ENCODE results near the gene DGKG. TPM values are rescaled to one million over a fixed set of nuclear protein-coding genes. Genes with fewer than 3 reads are reported as not detected.

Gene DGKG
- total RNA-seq, 1 experiment from 2014 or later: 26.1 TPM

DNA sequence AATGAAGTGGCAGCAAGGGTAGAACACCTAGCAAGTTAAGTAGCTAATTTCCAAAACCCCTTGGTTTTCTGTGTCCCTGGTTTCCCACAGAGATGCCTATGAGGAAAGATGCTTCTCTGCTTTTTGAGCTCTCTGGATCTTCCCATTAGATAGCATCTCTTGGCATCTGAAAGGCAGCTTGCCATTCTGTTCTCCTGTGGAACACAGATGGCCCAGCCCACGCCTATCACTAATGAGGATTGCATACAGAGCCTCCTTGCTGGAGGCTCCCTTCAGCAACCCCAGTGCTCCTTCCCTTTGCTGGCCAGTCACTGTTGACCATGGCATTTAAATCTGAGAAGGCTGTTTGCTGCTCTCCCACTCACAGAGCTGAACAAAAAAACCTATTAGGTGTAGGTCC is 218.8 kb downstream of the DGKG start:
- no peak for DNase-seq (ENCODE audit: low spot score)

DNA sequence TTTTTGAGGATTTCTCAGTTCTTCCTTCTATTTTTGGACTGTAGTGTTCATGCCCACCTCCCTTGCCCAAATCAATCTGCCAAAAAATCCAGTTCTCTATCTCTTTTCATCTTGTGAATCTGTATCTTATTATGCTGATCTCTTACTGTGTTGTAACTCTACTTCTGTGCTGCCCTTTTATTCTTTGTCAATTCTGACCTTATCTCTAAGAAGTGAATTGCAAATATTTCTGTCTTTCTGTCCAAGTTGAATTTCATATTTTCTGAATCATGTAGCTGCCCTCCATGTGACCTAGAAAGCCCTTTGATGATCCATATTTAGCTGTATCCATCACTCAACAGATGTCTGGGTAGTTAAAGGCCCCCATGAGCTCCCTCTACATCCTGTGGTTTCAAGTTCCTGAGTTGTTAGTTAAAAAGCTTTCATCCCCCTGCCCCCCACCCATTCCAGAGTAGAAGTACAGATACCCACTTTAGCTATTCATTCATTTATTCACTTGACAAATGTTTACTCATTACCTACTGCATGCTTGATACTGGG is 219.6 kb downstream of the DGKG start:
- no peak for DNase-seq (ENCODE audit: low spot score)

- DNase-seq (ENCODE audit: low spot score): no peak
Observed at GRCh38 chr3:186141790-186142189, 220.2 kb downstream of the DGKG start.

DNA sequence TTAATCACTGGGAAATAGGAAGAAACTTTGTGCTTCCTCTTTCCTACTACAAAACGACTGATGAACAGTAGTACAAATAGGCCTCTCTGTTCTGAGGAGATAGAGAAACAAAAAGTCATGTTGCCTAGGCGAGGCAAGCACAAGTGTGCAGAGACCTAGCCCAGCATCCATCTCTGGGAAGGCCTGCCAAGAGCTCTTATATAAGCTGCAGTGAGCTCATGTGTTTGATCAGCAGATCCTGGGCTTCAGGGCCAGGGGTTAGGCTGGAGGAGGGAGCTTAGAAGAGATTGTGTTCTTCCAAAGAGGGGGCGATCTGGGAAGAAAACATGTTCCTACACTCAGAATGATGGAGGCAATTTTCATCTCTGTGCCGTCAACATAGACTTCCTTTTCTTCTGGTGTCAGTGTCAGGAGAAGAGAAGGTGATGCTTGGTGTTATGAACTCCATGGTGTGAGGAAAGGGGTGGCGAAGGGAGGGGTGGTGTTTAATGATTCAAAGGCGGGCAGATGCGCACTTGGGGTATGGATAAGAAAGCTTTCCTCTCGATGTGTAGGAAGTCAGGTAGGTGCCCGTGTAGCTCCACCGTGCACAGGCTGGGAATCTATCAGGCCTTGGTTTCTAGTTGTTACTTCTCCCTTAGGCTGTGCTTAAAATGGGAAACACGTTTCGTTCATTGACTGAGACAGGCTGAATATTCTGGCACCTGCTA is 223.6 kb downstream of the DGKG start:
- no peak for DNase-seq (ENCODE audit: low spot score)

- DNase-seq (ENCODE audit: low spot score): no peak
Observed at GRCh38 chr3:186137051-186137685, 224.9 kb downstream of the DGKG start.

DNA sequence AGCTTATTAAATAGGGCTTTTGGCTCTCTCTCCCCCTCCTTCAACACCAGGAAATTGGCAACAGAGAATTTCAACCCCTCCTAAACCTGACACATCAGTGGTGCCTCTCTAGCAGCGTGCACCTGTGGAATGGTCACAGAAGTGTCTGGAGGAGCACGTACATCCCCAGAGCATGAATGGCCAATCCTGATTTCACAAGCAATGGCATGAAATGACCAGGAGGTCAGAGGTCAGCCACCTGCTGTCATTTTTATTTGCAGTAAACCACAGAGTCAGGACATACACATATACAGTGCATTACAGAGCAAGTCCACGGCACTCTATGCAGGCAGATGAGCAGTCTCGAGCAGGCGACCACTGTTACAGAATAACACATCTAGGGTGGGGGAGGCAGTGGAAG is 228.1 kb downstream of the DGKG start:
- no peak for DNase-seq (ENCODE audit: low spot score)

DNA sequence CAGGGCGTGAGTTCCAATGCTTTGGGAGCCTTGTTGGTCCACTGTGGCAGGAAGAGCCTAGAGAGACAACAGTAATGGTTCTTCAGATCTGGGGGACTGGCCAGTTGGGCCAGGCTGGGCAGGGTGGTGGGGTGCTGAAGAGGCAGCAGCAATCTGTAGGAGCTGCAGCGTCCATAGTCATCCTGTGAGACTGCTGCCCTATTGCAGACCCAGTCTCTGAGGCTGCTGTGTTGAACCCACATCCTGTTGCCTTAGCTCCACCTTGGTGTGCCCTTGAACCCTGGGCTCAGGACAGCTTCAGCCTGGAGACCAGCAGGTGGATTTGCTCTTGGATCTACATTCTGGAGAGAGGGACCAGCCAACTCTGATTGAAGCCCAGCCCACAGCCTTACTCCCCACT is 229.5 kb downstream of the DGKG start:
- no peak for DNase-seq (ENCODE audit: low spot score)

GRCh38 chr3:186129206-186129605 is 232.8 kb downstream of the DGKG start:
- DNase-seq (ENCODE audit: low spot score): no peak

DNA sequence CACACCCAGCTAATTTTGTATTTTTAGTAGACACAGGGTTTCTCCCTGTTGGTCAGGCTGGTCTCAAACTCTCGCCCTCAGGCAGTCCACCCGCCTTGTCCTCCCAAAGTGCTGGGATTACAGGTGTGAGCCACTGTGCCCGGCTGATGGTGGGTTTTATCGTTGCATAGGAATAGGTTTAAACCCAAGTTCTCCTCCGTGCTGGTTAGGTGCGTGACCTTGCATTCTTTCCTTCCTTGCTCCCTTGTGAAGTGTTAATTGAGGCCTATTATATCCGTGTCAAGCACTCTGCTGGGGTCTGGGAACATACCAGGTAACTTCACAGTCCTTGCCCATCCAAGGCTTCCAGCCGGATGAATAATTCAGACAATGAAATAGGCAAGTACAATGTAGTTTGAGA is 233.9 kb downstream of the DGKG start:
- DNase-seq (ENCODE audit: low spot score): no peak

DNA sequence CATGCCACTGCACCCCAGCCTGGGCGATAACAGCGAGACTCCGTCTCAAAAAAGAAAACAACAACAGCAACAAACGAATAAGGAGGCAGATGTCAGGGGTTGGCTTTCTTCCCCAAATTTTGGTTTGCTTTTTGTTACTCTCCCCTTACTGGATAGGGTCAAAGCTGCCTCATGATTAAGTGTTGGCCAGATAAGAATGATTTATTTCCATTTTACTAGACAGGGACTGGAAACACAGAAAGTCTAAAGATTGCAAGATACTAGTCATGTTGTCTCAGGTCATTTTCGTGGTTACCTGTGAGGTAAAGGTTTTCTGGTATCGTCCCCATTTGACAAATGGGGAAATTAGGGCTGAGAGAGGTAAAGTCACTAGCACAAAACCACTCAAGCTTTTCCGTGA is 234.6 kb downstream of the DGKG start:
- no peak for DNase-seq (ENCODE audit: low spot score)

DNA sequence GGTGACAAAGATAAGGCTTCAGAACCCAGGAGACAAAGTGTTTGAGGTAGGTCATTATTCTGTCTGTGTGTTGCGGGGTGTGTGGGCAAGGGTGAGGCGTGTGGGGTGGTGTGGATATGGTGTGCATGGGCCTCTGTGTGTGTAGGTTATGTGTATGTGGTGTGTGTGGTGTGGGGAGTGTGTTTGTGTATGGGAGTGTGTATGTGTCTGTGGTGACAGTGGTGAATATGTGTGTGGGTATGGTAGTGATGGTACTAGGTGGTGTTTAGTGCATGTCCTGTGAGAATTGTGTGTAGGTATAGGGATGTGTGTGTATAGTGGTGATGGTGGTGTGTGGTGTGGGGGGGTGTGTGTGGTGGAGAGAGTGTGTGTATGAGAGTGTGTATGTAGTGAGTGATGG is 236.9 kb downstream of the DGKG start:
- no peak for DNase-seq (ENCODE audit: low spot score)

DNA sequence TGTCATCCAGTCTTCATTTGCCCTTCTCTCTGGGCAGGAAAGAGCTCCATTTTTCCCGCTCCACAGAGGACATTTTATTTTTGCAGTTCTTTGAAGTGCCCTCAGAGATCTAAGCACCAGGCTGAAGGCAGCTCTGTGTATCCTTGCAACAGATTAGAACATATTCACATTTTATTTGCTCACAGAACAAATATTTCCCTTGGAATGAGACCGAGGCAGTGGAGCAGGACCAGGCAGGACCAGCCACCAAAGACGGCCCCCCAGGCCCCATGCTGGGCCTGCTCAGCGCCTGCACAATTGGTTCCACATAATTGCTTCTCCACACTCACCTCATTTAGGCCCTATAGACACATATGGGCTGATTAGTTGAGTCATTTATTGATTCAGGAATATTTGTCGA is 237.4 kb downstream of the DGKG start:
- no peak for DNase-seq (ENCODE audit: low spot score)

DNA sequence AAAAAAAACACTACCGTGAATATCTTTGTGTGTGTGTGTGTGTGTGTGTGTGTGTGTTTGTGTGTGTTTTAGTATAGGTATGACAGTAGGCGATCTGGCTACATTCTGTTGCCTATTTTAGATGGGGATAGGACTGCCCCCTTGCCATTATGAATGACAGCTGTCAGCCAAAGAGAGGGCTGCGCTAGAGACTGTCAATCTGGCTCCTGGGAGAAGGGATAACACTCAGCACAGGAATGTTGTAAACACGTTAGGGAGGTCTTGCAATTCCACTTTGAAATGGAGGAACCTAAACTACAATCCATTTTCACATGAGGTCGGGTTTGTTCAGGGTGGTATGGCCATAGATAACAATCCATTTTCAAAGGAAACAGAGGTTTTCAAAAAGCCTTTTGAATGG is 239.0 kb downstream of the DGKG start:
- no peak for DNase-seq (ENCODE audit: low spot score)

- DNase-seq (ENCODE audit: low spot score): no peak
Observed at GRCh38 chr3:186121968-186122367, 240.1 kb downstream of the DGKG start.

DNA sequence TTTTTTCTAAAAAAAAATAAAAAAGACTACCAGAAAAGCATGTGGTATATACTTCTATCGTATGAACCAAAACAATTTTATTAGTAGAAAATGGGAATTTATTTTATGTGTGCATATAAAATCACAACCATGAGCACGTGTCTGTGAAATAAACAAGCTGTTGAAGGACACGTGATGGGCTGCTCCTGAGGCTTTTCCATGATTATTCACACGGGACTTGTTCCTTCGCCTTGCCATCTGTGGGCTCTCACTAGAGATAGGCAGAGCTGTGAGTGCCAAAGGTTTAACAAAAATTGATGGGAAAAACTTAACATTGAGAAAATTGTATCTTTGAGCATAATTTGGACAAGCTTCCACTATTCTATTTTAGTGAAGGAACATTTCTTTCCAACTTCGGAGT is 240.8 kb downstream of the DGKG start:
- no peak for DNase-seq (ENCODE audit: low spot score)

GRCh38 chr3:186119499-186119898 is 242.5 kb downstream of the DGKG start:
- DNase-seq (ENCODE audit: low spot score): no peak

- DNase-seq (ENCODE audit: low spot score): no peak
Observed at GRCh38 chr3:186118692-186119091, 243.3 kb downstream of the DGKG start.

GRCh38 chr3:186117521-186118134 is 244.4 kb downstream of the DGKG start:
- DNase-seq (ENCODE audit: low spot score): no peak

DNA sequence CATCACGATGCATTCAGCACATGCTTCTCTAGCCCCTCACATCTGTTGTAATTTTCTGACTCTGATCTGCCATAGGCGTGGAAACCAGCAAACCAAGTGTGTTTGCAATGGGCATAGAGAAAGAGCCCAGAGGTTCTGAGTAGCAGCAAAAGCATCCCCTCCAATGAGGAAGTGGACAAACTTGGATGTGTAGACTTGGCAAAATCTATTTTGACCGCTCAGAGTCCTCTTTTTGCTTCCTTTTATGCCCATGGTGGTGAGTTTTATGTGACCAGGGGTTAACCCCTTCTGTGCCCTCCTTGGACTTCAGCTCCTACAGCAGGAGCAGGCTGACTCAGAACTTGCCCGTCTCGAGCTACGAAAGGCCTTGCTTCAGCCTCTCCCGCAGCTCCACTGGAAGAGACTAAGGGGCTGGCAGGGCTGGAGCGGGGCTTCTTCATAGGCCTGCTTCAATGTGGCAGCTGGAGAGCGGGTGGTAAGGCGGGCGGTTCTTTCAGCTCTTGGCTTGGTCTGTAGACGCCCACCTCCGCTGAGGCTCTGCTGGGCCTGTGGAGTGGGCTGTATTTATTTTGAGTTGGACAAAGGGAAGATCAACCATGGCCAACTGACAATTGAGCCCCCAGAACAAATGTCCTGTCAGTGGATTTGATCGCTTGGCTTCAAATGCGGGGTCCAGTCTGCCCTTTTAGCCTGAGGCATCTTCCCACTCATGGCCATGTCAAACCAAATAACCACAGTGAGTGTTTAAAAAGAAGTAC is 246.6 kb downstream of the DGKG start:
- no peak for DNase-seq (ENCODE audit: low spot score)

DNA sequence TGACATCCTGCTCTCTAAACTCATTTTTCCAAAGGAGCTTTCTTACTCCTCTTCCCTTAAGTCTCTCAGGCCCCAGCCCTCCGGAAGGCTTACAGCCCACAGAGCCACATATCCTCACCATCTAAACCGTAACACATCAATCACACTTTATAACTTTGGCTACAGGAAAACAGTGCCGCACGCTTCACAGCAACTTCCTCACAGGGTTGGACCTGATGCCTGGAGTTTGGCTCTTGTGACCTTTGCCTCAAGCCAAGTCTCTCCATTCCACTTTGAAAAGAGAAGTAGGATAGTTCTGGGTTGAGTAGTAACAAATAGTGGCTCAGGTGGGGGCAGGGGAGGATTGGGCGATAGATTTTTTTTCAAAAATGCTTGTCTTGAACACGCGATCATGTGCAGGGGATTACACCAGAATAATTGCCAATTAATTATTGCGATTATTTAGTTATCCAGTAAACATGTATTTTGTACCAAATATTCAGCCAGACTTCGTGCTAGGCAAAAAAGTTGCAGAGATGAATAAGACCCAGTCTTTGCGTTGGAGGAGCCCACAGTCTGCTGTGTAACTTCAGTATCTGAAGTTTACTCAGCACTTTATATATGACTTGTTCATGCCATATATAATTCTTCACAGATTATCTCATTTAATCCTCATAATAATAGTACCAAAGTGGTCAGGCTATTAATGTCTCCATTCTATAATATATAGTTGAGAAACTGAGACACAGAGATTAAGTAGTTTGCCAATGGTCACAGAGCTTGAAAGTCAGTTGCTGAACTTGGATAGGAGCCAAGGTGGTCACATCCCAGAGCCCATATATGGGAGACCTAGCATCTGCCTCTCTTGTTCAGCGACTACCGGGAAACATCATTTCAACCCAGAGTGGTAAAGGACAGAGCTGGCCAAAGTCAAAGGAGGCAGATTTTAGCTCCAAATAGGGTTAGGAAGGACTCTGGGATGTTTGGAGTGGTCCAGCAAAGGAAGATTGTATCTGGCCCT is 250.8 kb downstream of the DGKG start:
- no peak for DNase-seq (ENCODE audit: low spot score)

Measured in H4 (cell line).